H9 (cell line): ENCODE data around the gene KRTAP1-1. TPM values are rescaled to one million over a fixed set of nuclear protein-coding genes. Genes with fewer than 3 reads are reported as not detected.
A peak's percentile ranks its signal among the peaks of the same experiment; 100 is the strongest.
"Not testable (repeated sequence)": the region's sequence is repeated elsewhere in the genome, so short reads cannot be mapped to it uniquely, and the experiment has no call there.

Experiments
- DNase-seq: peaks from one replicate; pipeline ENCODE4 v3.0.0-alpha.2; 2017
- H2AFZ ChIP-seq: one replicate; pipeline ENCODE4 v1.6.1; 2013; ENCODE audit warnings: mild to moderate bottlenecking, low read length, control low read depth, moderate library complexity
- H2AK5ac ChIP-seq: 2 replicates; pipeline ENCODE4 v1.6.1; 2013; ENCODE audit warnings: low read length, control low read depth, mixed read lengths; ENCODE audit not compliant: insufficient read length
- H2BK120ac ChIP-seq: one replicate; pipeline ENCODE4 v1.6.1; 2013; ENCODE audit warnings: low read depth, mild to moderate bottlenecking, low read length, control low read depth, inconsistent platforms; ENCODE audit not compliant: poor library complexity, severe bottlenecking
- H2BK12ac ChIP-seq: 2 replicates; pipeline ENCODE4 v1.6.1; 2013; ENCODE audit warnings: low read length, control low read depth, mixed read lengths, low read depth; ENCODE audit not compliant: insufficient read length
- H2BK15ac ChIP-seq: 2 replicates; pipeline ENCODE4 v1.6.1; 2013; ENCODE audit warnings: low read depth, low read length, control low read depth
- H2BK20ac ChIP-seq: one replicate; pipeline ENCODE4 v1.6.1; 2013; ENCODE audit warnings: low read depth, mild to moderate bottlenecking, low read length, control low read depth, inconsistent platforms; ENCODE audit not compliant: poor library complexity, severe bottlenecking
- H2BK5ac ChIP-seq: 2 replicates; pipeline ENCODE4 v1.6.1; 2013; ENCODE audit warnings: low read length, control low read depth, mixed read lengths; ENCODE audit not compliant: insufficient read length
- H3K14ac ChIP-seq: 2 replicates; pipeline ENCODE4 v1.6.1; 2013; ENCODE audit warnings: low read length, control low read depth; ENCODE audit not compliant: insufficient read depth
- H3K18ac ChIP-seq: 2 replicates; pipeline ENCODE4 v1.6.1; 2013; ENCODE audit warnings: low read depth, mild to moderate bottlenecking, mixed read lengths, low read length, control low read depth; ENCODE audit not compliant: insufficient read length
- H3K23ac ChIP-seq: 2 replicates; pipeline ENCODE4 v1.6.1; 2013; ENCODE audit warnings: low read length, control low read depth, mixed read lengths, low read depth; ENCODE audit not compliant: insufficient read length
- H3K23me2 ChIP-seq: 2 replicates; pipeline ENCODE4 v1.6.1; 2013; ENCODE audit warnings: low read depth, mild to moderate bottlenecking, mixed read lengths, low read length, control low read depth; ENCODE audit not compliant: insufficient read length, poor library complexity, severe bottlenecking
- H3K27ac ChIP-seq: 2 replicates; pipeline ENCODE4 v1.5.1; 2013; ENCODE audit warnings: low read length, control low read depth, mixed read lengths, low read depth; ENCODE audit not compliant: insufficient read length
- H3K27me3 ChIP-seq: 2 replicates; pipeline ENCODE4 v1.6.1; 2013; ENCODE audit warnings: low read length, control low read depth, inconsistent platforms; ENCODE audit not compliant: insufficient read depth
- H3K4ac ChIP-seq: 2 replicates; pipeline ENCODE4 v1.6.1; 2013; ENCODE audit warnings: low read depth, mild to moderate bottlenecking, control low read depth, inconsistent platforms, low read length, moderate library complexity
- H3K4me1 ChIP-seq: 2 replicates; pipeline ENCODE4 v1.6.1; 2013; ENCODE audit warnings: low read length, control low read depth, inconsistent platforms; ENCODE audit not compliant: insufficient read depth
- H3K4me2 ChIP-seq: 2 replicates; pipeline ENCODE4 v1.6.1; 2013; ENCODE audit warnings: low read length, control low read depth, mixed read lengths; ENCODE audit not compliant: insufficient read length, insufficient read depth
- H3K56ac ChIP-seq: 2 replicates; pipeline ENCODE4 v1.6.1; 2013; ENCODE audit warnings: low read depth, mild to moderate bottlenecking, mixed read lengths, low read length, control low read depth; ENCODE audit not compliant: insufficient read length
- H3K79me1 ChIP-seq: 2 replicates; pipeline ENCODE4 v1.6.1; 2013; ENCODE audit warnings: low read depth, mild to moderate bottlenecking, moderate library complexity, low read length, control low read depth, inconsistent platforms; ENCODE audit not compliant: insufficient read depth, poor library complexity, severe bottlenecking
- H3K79me2 ChIP-seq: 2 replicates; pipeline ENCODE4 v1.6.1; 2013; ENCODE audit warnings: low read length, control low read depth, inconsistent platforms; ENCODE audit not compliant: insufficient read depth
- H3K9ac ChIP-seq: 2 replicates; pipeline ENCODE4 v1.6.1; 2013; ENCODE audit warnings: low read length, control low read depth, mixed read lengths; ENCODE audit not compliant: insufficient read length; ENCODE audit errors: extremely low read depth
- H3K9me3 ChIP-seq: one replicate; pipeline ENCODE4 v1.6.1; 2013; ENCODE audit warnings: low read depth, low read length, inconsistent platforms; ENCODE audit not compliant: control insufficient read depth
- H3T11ph ChIP-seq: one replicate; pipeline ENCODE4 v1.6.1; 2013; ENCODE audit warnings: mild to moderate bottlenecking, low read length, control low read depth, inconsistent platforms
- H4K20me1 ChIP-seq: one replicate; pipeline ENCODE4 v1.6.1; 2013; ENCODE audit not compliant: control insufficient read depth, insufficient read length, insufficient read depth
- H4K5ac ChIP-seq: 2 replicates; pipeline ENCODE4 v1.6.1; 2013; ENCODE audit warnings: low read depth, mild to moderate bottlenecking, mixed read lengths, low read length, control low read depth; ENCODE audit not compliant: insufficient read length
- H4K8ac ChIP-seq: replicated peaks from 2 replicates; pipeline ENCODE4 v1.6.1; 2013; ENCODE audit warnings: low read length, control low read depth, mixed read lengths, low read depth; ENCODE audit not compliant: insufficient read length
- H4K91ac ChIP-seq: 2 replicates; pipeline ENCODE4 v1.6.1; 2013; ENCODE audit warnings: low read depth, mild to moderate bottlenecking, moderate library complexity, mixed read lengths, low read length, control low read depth; ENCODE audit not compliant: insufficient read length
- H3K27ac Mint-ChIP-seq, 3 experiments: 2 replicates in 2 of 3; 3 replicates in 1 of 3; pipeline ENCODE4 v1.8.0; 2020 to 2021; ENCODE audit warnings: mixed read lengths in 3 of 3, mild to moderate bottlenecking in 1 of 3, moderate library complexity in 1 of 3
- H3K27me3 Mint-ChIP-seq: 2 replicates; pipeline ENCODE4 v1.8.0; 2021; ENCODE audit warnings: low read depth, mild to moderate bottlenecking, moderate library complexity, mixed read lengths
- H3K36me3 Mint-ChIP-seq, 3 experiments: 2 replicates in 2 of 3; 3 replicates in 1 of 3; pipeline ENCODE4 v1.8.0; 2020 to 2021; ENCODE audit warnings: low read depth in 3 of 3, mixed read lengths in 3 of 3; ENCODE audit not compliant: insufficient read depth in 1 of 3
- H3K4me1 Mint-ChIP-seq, 2 experiments: 2 replicates each; pipeline ENCODE4 v1.8.0; 2020; ENCODE audit warnings: mixed read lengths in 2 of 2
- H3K4me3 Mint-ChIP-seq, 2 experiments: 2 replicates in 1 of 2; 3 replicates in 1 of 2; pipeline ENCODE4 v1.8.0; 2020 to 2021; ENCODE audit warnings: mild to moderate bottlenecking in 2 of 2, mixed read lengths in 2 of 2, moderate library complexity in 1 of 2
- H3K9me3 Mint-ChIP-seq, 2 experiments: 2 replicates in 1 of 2; 3 replicates in 1 of 2; pipeline ENCODE4 v1.8.0; 2020; ENCODE audit warnings: mild to moderate bottlenecking in 2 of 2, mixed read lengths in 2 of 2, moderate library complexity in 1 of 2
- WGBS: extraction: QIAGEN DNeasy Blood & Tissue Kit; methylation state at CpG from one replicate; pipeline ENCODE4 v1.1.7; 2013; ENCODE audit warnings: missing lambda C conversion rate, low lambda C conversion rate, mixed read lengths; ENCODE audit not compliant: insufficient read length; ENCODE audit errors: extremely low coverage; 5-methylcytosine and 5-hydroxymethylcytosine counted together
- total RNA-seq: library from RNA; stranded (reverse); gene quantifications from 2 replicates; pipeline ENCODE4 v1.2.1, GENCODE V29; 2021

Gene KRTAP1-1
- total RNA-seq, 1 experiment from 2014 or later, result not detected

- H3K27me3 ChIP-seq, H3K27me3 Mint-ChIP-seq, H3K4ac ChIP-seq, H3K27ac ChIP-seq, H2BK15ac ChIP-seq, DNase-seq, H3K18ac ChIP-seq, H3K79me1 ChIP-seq, H4K5ac ChIP-seq, H2BK5ac ChIP-seq, H3K4me1 ChIP-seq, H3K23ac ChIP-seq, H3K4me2 ChIP-seq, H3K9ac ChIP-seq, H4K91ac ChIP-seq, H3K9me3 Mint-ChIP-seq, H2BK120ac ChIP-seq, H2AFZ ChIP-seq, H2AK5ac ChIP-seq, H3K9me3 ChIP-seq, H4K8ac ChIP-seq, H2BK20ac ChIP-seq, H3K4me3 Mint-ChIP-seq, H3K36me3 Mint-ChIP-seq, H3K14ac ChIP-seq, H2BK12ac ChIP-seq, H3K56ac ChIP-seq, H3T11ph ChIP-seq, H3K79me2 ChIP-seq, H4K20me1 ChIP-seq, H3K23me2 ChIP-seq: not testable (repeated sequence)
- WGBS, result no CpG with 5 or more reads among the region's 14 CpGs
- Mint-ChIP-seq H3K4me1 (peaks cover 15 to 17% of the 10 kb centered on the region in 2 experiments), H3K27ac (peak within 1 kb of the TSS in 1 of 3 experiments; percentile 86; a peak in 1 of 7 replicates)
Measured at GRCh38 chr17:41084100-41084856, 43.0 kb upstream of the KRTAP1-1 start, which contains the start of gene KRTAP4-7. Gene KRTAP4-7, plus strand, starts transcription at chr17:41084150. Its CDS starts 57 bp downstream, at chr17:41084207.

- not testable (repeated sequence) for H4K8ac ChIP-seq, H3K4ac ChIP-seq, H2BK12ac ChIP-seq, H2AK5ac ChIP-seq, H3K4me3 Mint-ChIP-seq, H3K36me3 Mint-ChIP-seq, H3K23me2 ChIP-seq, H4K91ac ChIP-seq, H3T11ph ChIP-seq, H3K27me3 Mint-ChIP-seq, DNase-seq, H3K27ac ChIP-seq, H3K27ac Mint-ChIP-seq, H3K14ac ChIP-seq, H3K23ac ChIP-seq, H3K9me3 ChIP-seq, H2BK15ac ChIP-seq, H4K20me1 ChIP-seq, H3K56ac ChIP-seq, H3K18ac ChIP-seq, H2BK20ac ChIP-seq, H3K79me1 ChIP-seq, H3K9ac ChIP-seq, H3K4me1 ChIP-seq, H2BK5ac ChIP-seq, H3K9me3 Mint-ChIP-seq, H2AFZ ChIP-seq, H3K4me2 ChIP-seq, H2BK120ac ChIP-seq, H4K5ac ChIP-seq, H3K27me3 ChIP-seq, H3K79me2 ChIP-seq
- WGBS, result no CpG with 5 or more reads among the region's 2 CpGs
- H3K4me1 Mint-ChIP-seq, result peaks cover 12 to 17% of the 10 kb centered on the region in 2 experiments
Measured at GRCh38 chr17:41083427-41083826, 42.2 kb upstream of the KRTAP1-1 start.
